NCI-H2107 treated with DMSO at 0.1 percent for 48 hours (cell line): Measurements from ENCODE around the gene RECK.

Experiments used
- DNase-seq: peaks from one replicate; lab custom pipeline; 2025; ENCODE audit not compliant: unreplicated experiment; lab: John Stamatoyannopoulos, UW

RECK gene

GRCh38 chr9:36023260-36024048 is 13.3 kb upstream of the RECK start:
- peak; percentile 24 for DNase-seq

- no peak for DNase-seq
These were observed 11.0 kb upstream of the RECK start for GRCh38 chr9:36025746-36026145.

GRCh38 chr9:36029202-36029601 is 7.5 kb upstream of the RECK start:
- no peak for DNase-seq

- DNase-seq = no peak
These were observed 6.8 kb upstream of the RECK start for GRCh38 chr9:36029765-36030528.

GRCh38 chr9:36030871-36031270 is 5.8 kb upstream of the RECK start:
- no peak for DNase-seq

GRCh38 chr9:36031774-36032555 is 4.7 kb upstream of the RECK start:
- DNase-seq = no peak

GRCh38 chr9:36033788-36034187 is 2.9 kb upstream of the RECK start:
- no peak for DNase-seq

- no peak for DNase-seq
These were observed 2.5 kb upstream of the RECK start for GRCh38 chr9:36034234-36034633.

GRCh38 chr9:36035006-36035405 is 1.7 kb upstream of the RECK start:
- DNase-seq = no peak

GRCh38 chr9:36036253-36036779 is 397 bp upstream of the RECK start:
- DNase-seq = no peak

GRCh38 chr9:36037549-36038122 is 923 bp downstream of the RECK start:
- peak; percentile 13 for DNase-seq

GRCh38 chr9:36039121-36039520 is 2.4 kb downstream of the RECK start:
- no peak for DNase-seq

GRCh38 chr9:36039696-36040095 is 3.0 kb downstream of the RECK start:
- no peak for DNase-seq

- no peak for DNase-seq
These were observed 3.7 kb downstream of the RECK start for GRCh38 chr9:36040271-36040925.

GRCh38 chr9:36041506-36041905 is 4.8 kb downstream of the RECK start:
- DNase-seq = no peak

- DNase-seq = no peak
These were observed 8.9 kb downstream of the RECK start for GRCh38 chr9:36045610-36046009.

GRCh38 chr9:36046923-36047322 is 10.2 kb downstream of the RECK start:
- no peak for DNase-seq

- no peak for DNase-seq
These were observed 12.7 kb downstream of the RECK start for GRCh38 chr9:36049408-36049807.

- no peak for DNase-seq
These were observed 13.8 kb downstream of the RECK start for GRCh38 chr9:36050476-36050875.

- DNase-seq = no peak
These were observed 14.6 kb downstream of the RECK start for GRCh38 chr9:36051317-36051716.

- no peak for DNase-seq
These were observed 17.3 kb downstream of the RECK start for GRCh38 chr9:36053971-36054370.
